SK-N-SH (cell line): ENCODE measurements around the gene AKR1C2.

Experiments
- CTCF ChIP-seq: fragments of 200-600 bp; sonication (generic); IDR thresholded peaks from 2 replicates; pipeline ENCODE4 v1.6.1; 2017; ENCODE audit warnings: antibody characterized with exemption, mild to moderate bottlenecking, moderate library complexity
- GABPA ChIP-seq: IDR thresholded peaks from 2 replicates; pipeline ENCODE4 v1.4.0; 2012; ENCODE audit warnings: low read depth, mild to moderate bottlenecking
- MXI1 ChIP-seq: IDR thresholded peaks from 2 replicates; pipeline ENCODE4 v1.6.1; 2012; ENCODE audit warnings: mild to moderate bottlenecking, low read depth, low read length, improper control_type of control experiment
- POLR2AphosphoS5 ChIP-seq: IDR thresholded peaks from 2 replicates; pipeline ENCODE4 v1.6.1; 2012; ENCODE audit warnings: low read depth, low read length
- SMC3 ChIP-seq: IDR thresholded peaks from 2 replicates; pipeline ENCODE4 v1.6.1; 2012; ENCODE audit warnings: low read depth, low read length, improper control_type of control experiment
- YY1 ChIP-seq: IDR thresholded peaks from 2 replicates; pipeline ENCODE4 v1.4.0; 2012; ENCODE audit warnings: low read depth, mild to moderate bottlenecking
- TF ChIP-seq, protein P1 (sequence below): IDR thresholded peaks from 2 replicates; pipeline ENCODE4; 2012

- TF ChIP-seq CTCF (no peak), POLR2AphosphoS5 (no peak), GABPA (no peak), MXI1 (no peak), SMC3 (no peak), YY1 (no peak)
- TF ChIP-seq, protein P1, sequence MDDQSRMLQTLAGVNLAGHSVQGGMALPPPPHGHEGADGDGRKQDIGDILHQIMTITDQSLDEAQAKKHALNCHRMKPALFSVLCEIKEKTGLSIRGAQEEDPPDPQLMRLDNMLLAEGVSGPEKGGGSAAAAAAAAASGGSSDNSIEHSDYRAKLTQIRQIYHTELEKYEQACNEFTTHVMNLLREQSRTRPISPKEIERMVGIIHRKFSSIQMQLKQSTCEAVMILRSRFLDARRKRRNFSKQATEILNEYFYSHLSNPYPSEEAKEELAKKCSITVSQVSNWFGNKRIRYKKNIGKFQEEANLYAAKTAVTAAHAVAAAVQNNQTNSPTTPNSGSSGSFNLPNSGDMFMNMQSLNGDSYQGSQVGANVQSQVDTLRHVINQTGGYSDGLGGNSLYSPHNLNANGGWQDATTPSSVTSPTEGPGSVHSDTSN: no peak
These were observed 35.1 kb upstream of the AKR1C2 start for GRCh38 chr10:5038733-5039132.
